ENCODE results near the gene TET2. TPM values are rescaled to one million over a fixed set of nuclear protein-coding genes. Genes with fewer than 3 reads are reported as not detected.

TET2 gene
- total and polyA plus RNA-seq, 2 of the 4 experiments (the other 2 are of a cell fraction) = 5.6 to 25.3 TPM

DNA sequence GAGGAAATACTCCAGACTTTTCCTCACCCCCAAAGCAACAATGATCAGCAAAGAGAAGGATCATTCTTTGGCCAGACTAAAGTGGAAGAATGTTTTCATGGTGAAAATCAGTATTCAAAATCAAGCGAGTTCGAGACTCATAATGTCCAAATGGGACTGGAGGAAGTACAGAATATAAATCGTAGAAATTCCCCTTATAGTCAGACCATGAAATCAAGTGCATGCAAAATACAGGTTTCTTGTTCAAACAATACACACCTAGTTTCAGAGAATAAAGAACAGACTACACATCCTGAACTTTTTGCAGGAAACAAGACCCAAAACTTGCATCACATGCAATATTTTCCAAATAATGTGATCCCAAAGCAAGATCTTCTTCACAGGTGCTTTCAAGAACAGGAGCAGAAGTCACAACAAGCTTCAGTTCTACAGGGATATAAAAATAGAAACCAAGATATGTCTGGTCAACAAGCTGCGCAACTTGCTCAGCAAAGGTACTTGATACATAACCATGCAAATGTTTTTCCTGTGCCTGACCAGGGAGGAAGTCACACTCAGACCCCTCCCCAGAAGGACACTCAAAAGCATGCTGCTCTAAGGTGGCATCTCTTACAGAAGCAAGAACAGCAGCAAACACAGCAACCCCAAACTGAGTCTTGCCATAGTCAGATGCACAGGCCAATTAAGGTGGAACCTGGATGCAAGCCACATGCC, 89.7 kb downstream of the TET2 start:
- in situ Hi-C loops (cut with MboI; ENCODE audit: low sequenced_read_pairs) (no loop called here), intact Hi-C loops (cut with micrococcal nuclease) (no loop called here)
- no peak overlapping the region for H2BK20ac ChIP-seq (ENCODE audit: low read depth, low read length)

More for the DNA sequence above, 89.7 kb downstream of the TET2 start:
- BruUV-seq (replicated peaks) = no TSS peak
- Histone ChIP-seq H4K20me1 (ENCODE audit: insufficient read depth, low read length) (peaks cover 7% of the 10 kb centered on the region; the same call in 1 of the 2 replicates), H2AK5ac (ENCODE audit: low read depth, low read length) (no peak overlapping the region), H2BK120ac (ENCODE audit: low read depth, low read length) (no peak overlapping the region), H3K36me3 (ENCODE audit: control insufficient read depth, insufficient read depth, low read length) (peaks cover 21% of the 10 kb centered on the region), H3K23ac (ENCODE audit: low read depth, low read length) (no peak overlapping the region), H3K27ac (ENCODE audit: insufficient read depth, low read length) (no peak overlapping the region), H3K14ac (replicated peaks; ENCODE audit: low read depth, low read length) (no peak overlapping the region), H3K9me1 (ENCODE audit: insufficient read depth, low read length) (peaks cover 6% of the 10 kb centered on the region; the same call in 1 of the 2 replicates), H2BK5ac (ENCODE audit: low read depth, low read length, poor library complexity, severe bottlenecking) (no peak overlapping the region), H3K18ac (ENCODE audit: low read depth, low read length) (no peak overlapping the region), H3K79me1 (ENCODE audit: low read depth in 1 of 2, low read length in 2 of 2) (peaks cover 27 to 32% of the 10 kb centered on the region in 2 experiments), H2AFZ (replicated peaks; ENCODE audit: low read length, poor library complexity) (no peak overlapping the region), H2AK9ac (replicated peaks; ENCODE audit: low read depth, low read length, poor library complexity) (no peak overlapping the region), H3K4me1 (ENCODE audit: control insufficient read depth, insufficient read depth, low read length) (peaks cover 3% of the 10 kb centered on the region; the same call in 1 of the 2 replicates), H3K9ac (ENCODE audit: low read depth, low read length) (no peak overlapping the region), H3K27me3 (ENCODE audit: control insufficient read depth, insufficient read depth, low read length) (no peaks in the 10 kb centered on the region), H4K91ac (ENCODE audit: insufficient read depth, low read depth, low read length) (no peak overlapping the region), H3K4me3 (ENCODE audit: insufficient read depth, low read depth, low read length) (no peak overlapping the region), H3K4me2 (ENCODE audit: low read depth, low read length) (no peak overlapping the region), H2BK15ac (ENCODE audit: low read depth, low read length) (no peak overlapping the region), H4K5ac (ENCODE audit: low read depth, low read length) (no peak overlapping the region), H3K4ac (ENCODE audit: low read depth, low read length) (no peak overlapping the region), H3K56ac (ENCODE audit: extremely low read depth, insufficient read depth, low read length) (no peak overlapping the region), H4K8ac (ENCODE audit: low read depth in 2 of 2, low read length in 2 of 2) (no peak overlapping the region), H3K9me3 (ENCODE audit: control insufficient read depth, insufficient read depth, low read length) (no peaks in the 10 kb centered on the region)
- ChIA-PET POLR2A (ENCODE audit: unreplicated experiment) (no interaction called here), CTCF (no interaction called here)
- ATAC-seq (ENCODE audit: low read depth) (no peak), DNase-seq (no peak)
- dilution Hi-C loops (cut with HindIII; ENCODE audit: low sequenced_read_pairs, unreplicated experiment) = no loop called here
- WGBS, 2 experiments (ENCODE audit: extremely low coverage in 2 of 2, insufficient read length in 1 of 2) = no CpG with 5 or more reads among the region's 4 CpGs
- TF ChIP-seq, protein P1, sequence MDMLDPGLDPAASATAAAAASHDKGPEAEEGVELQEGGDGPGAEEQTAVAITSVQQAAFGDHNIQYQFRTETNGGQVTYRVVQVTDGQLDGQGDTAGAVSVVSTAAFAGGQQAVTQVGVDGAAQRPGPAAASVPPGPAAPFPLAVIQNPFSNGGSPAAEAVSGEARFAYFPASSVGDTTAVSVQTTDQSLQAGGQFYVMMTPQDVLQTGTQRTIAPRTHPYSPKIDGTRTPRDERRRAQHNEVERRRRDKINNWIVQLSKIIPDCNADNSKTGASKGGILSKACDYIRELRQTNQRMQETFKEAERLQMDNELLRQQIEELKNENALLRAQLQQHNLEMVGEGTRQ (IDR thresholded peaks at IDR 0.05; ENCODE audit: low read depth, low read length) = no peak
- TF ChIP-seq MAFK (IDR thresholded peaks at IDR 0.05; ENCODE audit: low read depth, low read length) = no peak
- no peak for TF ChIP-seq CHD1 (IDR thresholded peaks at IDR 0.05; ENCODE audit: low read depth, low read length)
